Breast epithelium (tissue), 4 donors: ENCODE data around the gene CYTH2. TPM values are rescaled to one million over a fixed set of nuclear protein-coding genes. Genes with fewer than 3 reads are reported as not detected.

Experiments used
- DNase-seq, 2 donors: peaks; one replicate each; pipeline ENCODE4 v3.0.0-alpha.2; 2019; ENCODE audit warnings: low spot score in 2 of 2
- H3K27ac ChIP-seq, 2 donors: fragments of 200-600 bp; sonication (generic) in 1 of 2; one replicate each; pipeline ENCODE4 v1.5.1; 2016 to 2019; ENCODE audit warnings: mild to moderate bottlenecking in 1 of 2
- H3K27me3 ChIP-seq, 2 donors: fragments of 200-600 bp; sonication (generic) in 1 of 2; one replicate each; pipeline versions ENCODE4 v1.5.1 to v1.6.0; 2017 to 2019; ENCODE audit warnings: control low read depth in 1 of 2, mild to moderate bottlenecking in 1 of 2
- H3K36me3 ChIP-seq: fragments of 200-600 bp; one replicate; pipeline ENCODE4 v1.5.1; 2019
- H3K4me1 ChIP-seq, 2 donors: fragments of 200-600 bp; sonication (generic); one replicate each; pipeline ENCODE4 v1.5.1; 2016 to 2019; ENCODE audit warnings: control low read depth in 1 of 2
- H3K4me3 ChIP-seq, 3 donors: fragments of 200-600 bp; sonication (generic); 1 replicate in 2 of 3; 2 replicates in 1 of 3; pipeline ENCODE4 v1.5.1; 2016 to 2019; ENCODE audit warnings: mild to moderate bottlenecking in 3 of 3, moderate library complexity in 2 of 3
- H3K9me3 ChIP-seq, 2 donors: fragments of 200-600 bp; sonication (generic) in 1 of 2; one replicate each; pipeline ENCODE4 v1.5.1; 2016 to 2019; ENCODE audit warnings: control low read depth in 1 of 2
- POLR2A ChIP-seq: fragments of 450-650 bp; IDR thresholded peaks from one replicate; pipeline ENCODE4 v1.6.1; 2016; ENCODE audit warnings: antibody characterized with exemption, mild to moderate bottlenecking, moderate library complexity
- POLR2AphosphoS5 ChIP-seq, 3 donors: sonication (generic); formaldehyde crosslinking; IDR thresholded peaks; one replicate each; pipeline ENCODE4 v1.6.1; 2017; ENCODE audit warnings: antibody characterized with exemption in 3 of 3
- intact Hi-C: fragments of 100-400 bp; cut with DNase I; formaldehyde crosslinking; loops from one replicate; pipeline ENCODE4 v1.15.1; 2023; ENCODE audit warnings: low total_unique reads
- total RNA-seq, 3 donors: library from RNA; depleted of rRNA; stranded (reverse); fragments of >200 nt; gene quantifications; one replicate each; pipeline ENCODE4 v1.1.0, GENCODE V29; 2016
- TF ChIP-seq, protein P1 (sequence below), 3 donors: fragments of 450-650 bp; IDR thresholded peaks; one replicate each; pipeline ENCODE4 v1.5.1; 2016 to 2017; ENCODE audit warnings: antibody characterized with exemption in 3 of 3, mild to moderate bottlenecking in 3 of 3, moderate library complexity in 3 of 3

Gene CYTH2
- total RNA-seq, 3 donors from 2014 or later, result 42.2 to 74.7 (median 70.4) TPM

DNA sequence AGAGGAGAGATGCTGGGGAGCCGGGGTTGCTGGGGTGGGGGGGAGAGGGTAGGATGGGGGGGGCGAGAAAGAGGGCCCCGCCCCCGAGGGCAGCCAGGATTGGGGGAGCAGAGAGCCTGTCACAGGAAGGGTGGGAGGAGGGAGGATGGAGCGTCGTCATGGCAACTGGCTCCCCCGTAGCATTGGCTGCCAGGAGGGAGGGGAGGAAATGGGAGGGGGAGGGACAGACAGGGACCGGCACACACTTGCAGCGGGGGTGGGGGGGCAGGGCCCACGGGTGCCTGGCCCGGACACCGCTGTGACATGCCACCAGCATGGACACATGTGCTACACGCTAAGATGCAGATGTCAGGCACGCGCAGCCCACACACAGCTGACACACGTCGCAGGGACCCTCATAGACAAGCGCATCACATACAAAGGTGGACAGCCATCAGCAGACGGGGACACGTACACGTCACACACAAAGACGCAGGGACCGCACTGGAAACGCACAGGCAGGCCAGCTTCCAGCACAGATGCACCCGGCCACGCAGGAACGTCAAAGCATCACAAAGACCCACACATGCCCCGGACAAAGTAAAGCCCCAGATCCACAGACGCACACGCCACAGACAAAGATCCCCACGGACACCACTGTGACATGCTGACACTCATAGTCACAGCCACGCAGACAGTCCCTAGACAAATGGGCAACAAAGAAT is 42.8 kb downstream of the CYTH2 start, which contains the start of gene LMTK3:
Gene LMTK3, minus strand, starts transcription at position 36 of the 704 bp plus-strand sequence. CDS start 259 bp downstream, outside the sequence.
- intact Hi-C loops, result no loop called here
- Histone ChIP-seq H3K27me3 (peaks cover 9 to 17% of the 10 kb centered on the region in 2 donors), H3K4me3 (peak within 1 kb of the TSS in 2 of 3 donors; percentile 46 to 62), H3K27ac (peak within 1 kb of the TSS in 1 of 2 donors; percentile 32), H3K4me1 (peaks cover 0 to 5% of the 10 kb centered on the region in 2 donors), H3K9me3 (no peaks in the 10 kb centered on the region), H3K36me3 (no peaks in the 10 kb centered on the region)
- DNase-seq, result no peak
- TF ChIP-seq POLR2A (no peak), POLR2AphosphoS5 (IDR thresholded peaks at IDR 0.05) (no peak)
- TF ChIP-seq, protein P1, sequence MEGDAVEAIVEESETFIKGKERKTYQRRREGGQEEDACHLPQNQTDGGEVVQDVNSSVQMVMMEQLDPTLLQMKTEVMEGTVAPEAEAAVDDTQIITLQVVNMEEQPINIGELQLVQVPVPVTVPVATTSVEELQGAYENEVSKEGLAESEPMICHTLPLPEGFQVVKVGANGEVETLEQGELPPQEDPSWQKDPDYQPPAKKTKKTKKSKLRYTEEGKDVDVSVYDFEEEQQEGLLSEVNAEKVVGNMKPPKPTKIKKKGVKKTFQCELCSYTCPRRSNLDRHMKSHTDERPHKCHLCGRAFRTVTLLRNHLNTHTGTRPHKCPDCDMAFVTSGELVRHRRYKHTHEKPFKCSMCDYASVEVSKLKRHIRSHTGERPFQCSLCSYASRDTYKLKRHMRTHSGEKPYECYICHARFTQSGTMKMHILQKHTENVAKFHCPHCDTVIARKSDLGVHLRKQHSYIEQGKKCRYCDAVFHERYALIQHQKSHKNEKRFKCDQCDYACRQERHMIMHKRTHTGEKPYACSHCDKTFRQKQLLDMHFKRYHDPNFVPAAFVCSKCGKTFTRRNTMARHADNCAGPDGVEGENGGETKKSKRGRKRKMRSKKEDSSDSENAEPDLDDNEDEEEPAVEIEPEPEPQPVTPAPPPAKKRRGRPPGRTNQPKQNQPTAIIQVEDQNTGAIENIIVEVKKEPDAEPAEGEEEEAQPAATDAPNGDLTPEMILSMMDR (IDR thresholded peaks at IDR 0.05), result no peak

GRCh38 chr19:48512504-48513288 is 43.5 kb downstream of the CYTH2 start:
- Histone ChIP-seq H3K4me3 (peak overlapping the region in 2 of 3 donors; percentile 67 to 68), H3K27ac (no peak overlapping the region), H3K36me3 (no peaks in the 10 kb centered on the region), H3K9me3 (no peaks in the 10 kb centered on the region), H3K4me1 (peaks cover 0 to 5% of the 10 kb centered on the region in 2 donors), H3K27me3 (peaks cover 9 to 17% of the 10 kb centered on the region in 2 donors)
- intact Hi-C loops, result no loop called here
- TF ChIP-seq POLR2A, result no peak
- no peak for TF ChIP-seq POLR2AphosphoS5 (IDR thresholded peaks at IDR 0.05)
- TF ChIP-seq, protein P1 (IDR thresholded peaks at IDR 0.05), result no peak
- no peak for DNase-seq

DNA sequence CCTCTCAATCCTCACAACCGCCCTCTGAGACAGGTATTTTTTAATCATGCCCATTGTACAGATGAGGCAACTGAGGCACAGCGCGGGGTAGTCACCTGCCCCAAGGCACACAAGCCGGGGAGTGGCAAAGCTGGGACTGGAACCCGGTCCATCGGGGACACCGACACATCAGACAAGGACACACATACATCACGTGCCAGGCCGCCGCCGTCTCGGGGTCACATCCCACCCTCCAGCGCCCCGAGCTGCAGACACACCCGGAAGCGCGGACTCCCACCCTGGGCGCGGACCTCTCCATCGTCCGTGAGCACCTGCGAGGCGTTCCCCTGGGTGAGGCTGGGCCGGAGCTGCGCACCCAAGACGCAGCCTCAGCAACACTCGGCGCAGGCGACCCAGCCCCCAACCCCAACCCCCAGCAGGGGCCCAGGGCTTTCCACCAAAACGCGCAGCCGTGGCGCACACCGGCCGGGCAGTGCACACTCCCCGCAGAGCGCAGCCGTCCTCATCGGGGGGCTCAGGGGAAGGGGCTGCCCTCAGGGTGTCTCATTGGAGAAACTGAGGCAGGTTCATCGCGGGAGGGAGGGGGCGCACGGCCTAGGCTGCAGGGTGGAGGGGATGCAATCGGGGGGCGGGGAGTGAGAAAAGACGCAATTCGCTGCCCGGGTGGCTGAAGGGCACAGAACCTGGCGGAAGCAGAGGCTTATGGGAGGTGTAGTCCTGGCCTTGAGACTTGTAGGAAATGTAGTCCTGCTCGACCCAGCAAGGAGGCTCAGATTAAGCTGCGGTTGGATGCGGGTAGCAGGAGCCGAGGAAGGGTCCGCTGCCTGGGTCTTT is 44.3 kb downstream of the CYTH2 start:
- H3K4me1 ChIP-seq, result peaks cover 0 to 5% of the 10 kb centered on the region in 2 donors
- TF ChIP-seq POLR2A (no peak), POLR2AphosphoS5 (IDR thresholded peaks at IDR 0.05) (no peak)
- TF ChIP-seq, protein P1 (IDR thresholded peaks at IDR 0.05), result no peak
- DNase-seq, result no peak
- H3K27me3 ChIP-seq, result peaks cover 9 to 17% of the 10 kb centered on the region in 2 donors
- no peak overlapping the region for H3K27ac ChIP-seq
- peak overlapping the region; percentile 29 to 68 (median 67) for H3K4me3 ChIP-seq
- intact Hi-C loops, result no loop called here
- no peaks in the 10 kb centered on the region for H3K36me3 ChIP-seq
- no peaks in the 10 kb centered on the region for H3K9me3 ChIP-seq

DNA sequence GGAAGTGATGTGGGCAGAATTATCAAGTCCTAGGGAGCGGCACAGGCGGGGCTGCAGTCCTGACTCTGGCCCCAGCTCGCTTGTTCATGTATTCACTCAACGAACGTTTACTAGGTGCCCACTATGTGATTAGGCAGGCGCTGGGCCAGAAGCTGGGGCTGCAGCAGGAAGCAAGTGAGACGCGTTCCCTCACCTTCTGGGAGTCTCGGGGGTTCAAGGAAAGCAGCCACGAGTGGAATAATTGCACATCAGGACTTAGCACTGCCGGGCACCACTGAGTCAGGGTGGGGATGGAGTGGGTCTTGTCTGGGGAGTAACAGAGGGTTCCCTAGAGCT is 44.9 kb downstream of the CYTH2 start:
- intact Hi-C loops, result no loop called here
- DNase-seq, result no peak
- H3K4me3 ChIP-seq, result peak overlapping the region in 2 of 3 donors; percentile 67 to 68

More for the DNA sequence above, 44.9 kb downstream of the CYTH2 start:
- Histone ChIP-seq H3K27ac (no peak overlapping the region), H3K36me3 (no peaks in the 10 kb centered on the region), H3K27me3 (peaks cover 9 to 17% of the 10 kb centered on the region in 2 donors), H3K4me1 (peaks cover 0 to 5% of the 10 kb centered on the region in 2 donors), H3K9me3 (no peaks in the 10 kb centered on the region)
- TF ChIP-seq, protein P1 (IDR thresholded peaks at IDR 0.05), result no peak
- no peak for TF ChIP-seq POLR2AphosphoS5 (IDR thresholded peaks at IDR 0.05)
- no peak for TF ChIP-seq POLR2A
